ENCODE measurements around the gene GALNT9.
"Not testable (repeated sequence)": the region's sequence is repeated elsewhere in the genome, so short reads cannot be mapped to it uniquely, and the experiment has no call there.

Gene GALNT9

DNA sequence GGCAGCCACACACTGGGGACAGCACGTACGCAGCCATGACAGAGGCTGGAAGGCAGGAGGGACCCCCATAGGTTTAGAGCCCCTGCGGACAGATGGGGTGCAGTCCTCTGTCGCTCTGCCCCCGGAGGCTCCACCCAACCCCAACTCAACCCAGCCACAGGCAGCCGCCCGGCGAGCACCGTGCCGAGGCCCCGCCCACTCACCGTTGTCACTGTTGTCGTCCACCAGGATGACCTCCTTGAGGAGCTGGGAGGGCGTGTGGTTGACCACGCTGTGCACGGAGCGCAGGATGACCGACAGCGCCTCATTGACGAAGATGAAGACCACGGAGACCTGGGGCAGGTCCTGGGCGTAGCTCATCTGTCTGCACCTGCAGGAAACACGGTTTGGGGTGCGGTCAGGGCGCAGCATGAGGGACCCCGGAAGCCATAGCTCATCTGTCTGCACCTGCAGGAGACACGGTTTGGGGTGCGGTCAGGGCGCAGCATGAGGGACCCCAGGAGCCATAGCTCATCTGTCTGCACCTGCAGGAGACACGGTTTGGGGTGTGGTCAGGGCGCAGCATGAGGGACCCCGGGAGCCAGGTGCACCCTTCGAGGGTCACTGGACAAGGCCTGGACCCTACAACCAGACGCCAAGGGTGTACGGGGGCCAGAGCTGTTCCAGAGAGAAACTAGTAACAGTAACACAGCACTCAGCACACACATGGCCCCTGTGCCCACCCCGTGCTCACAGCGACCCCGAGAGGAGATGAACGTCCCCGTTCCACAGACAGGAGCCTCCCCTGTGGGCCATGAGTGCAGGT is 66.9 kb downstream of the GALNT9 start:
- DNase-seq = no peak

DNA sequence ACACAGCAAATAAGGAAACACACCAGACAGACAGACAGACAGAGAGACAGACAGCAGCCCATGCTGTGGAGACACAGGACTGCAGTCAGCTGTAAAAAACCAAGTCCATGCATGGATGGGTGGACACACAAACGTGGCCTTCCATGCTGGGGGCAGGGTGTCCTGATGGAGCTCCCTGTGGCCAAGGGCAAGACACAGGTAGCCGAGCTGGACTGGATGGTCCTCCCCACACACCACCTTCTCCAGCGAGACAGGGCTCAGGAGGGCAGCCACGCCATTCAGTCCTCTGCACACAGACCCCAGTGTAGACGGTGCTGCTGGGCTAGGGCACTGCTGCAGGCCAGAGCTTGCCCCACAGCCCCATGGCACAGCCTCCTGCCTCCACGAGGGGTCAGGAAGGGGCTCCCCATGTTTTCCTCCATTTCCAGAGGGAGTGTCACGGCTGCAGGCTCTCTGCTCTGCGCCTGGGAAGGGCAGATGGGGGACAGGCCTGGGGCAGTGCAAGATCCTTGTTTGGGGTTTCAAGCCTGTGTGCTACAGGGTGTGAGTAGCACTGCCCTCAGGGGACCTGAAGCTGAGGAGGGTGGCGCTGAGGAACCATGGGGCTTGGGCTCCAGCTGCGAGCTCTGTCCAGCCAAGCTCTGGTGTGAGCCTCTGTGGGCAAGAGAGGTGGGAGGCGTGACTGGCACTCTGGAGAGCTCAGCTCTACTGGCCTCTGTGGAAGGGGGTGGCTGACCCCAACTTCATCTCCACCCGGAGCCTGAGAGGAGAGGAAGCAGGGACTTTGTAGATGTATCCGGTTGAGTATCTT is 67.9 kb downstream of the GALNT9 start:
- no peak for DNase-seq

- no peak for DNase-seq
Measured at GRCh38 chr12:132260721-132261120, 68.7 kb downstream of the GALNT9 start.

GRCh38 chr12:132259872-132260695 is 69.3 kb downstream of the GALNT9 start:
- DNase-seq = no peak

DNA sequence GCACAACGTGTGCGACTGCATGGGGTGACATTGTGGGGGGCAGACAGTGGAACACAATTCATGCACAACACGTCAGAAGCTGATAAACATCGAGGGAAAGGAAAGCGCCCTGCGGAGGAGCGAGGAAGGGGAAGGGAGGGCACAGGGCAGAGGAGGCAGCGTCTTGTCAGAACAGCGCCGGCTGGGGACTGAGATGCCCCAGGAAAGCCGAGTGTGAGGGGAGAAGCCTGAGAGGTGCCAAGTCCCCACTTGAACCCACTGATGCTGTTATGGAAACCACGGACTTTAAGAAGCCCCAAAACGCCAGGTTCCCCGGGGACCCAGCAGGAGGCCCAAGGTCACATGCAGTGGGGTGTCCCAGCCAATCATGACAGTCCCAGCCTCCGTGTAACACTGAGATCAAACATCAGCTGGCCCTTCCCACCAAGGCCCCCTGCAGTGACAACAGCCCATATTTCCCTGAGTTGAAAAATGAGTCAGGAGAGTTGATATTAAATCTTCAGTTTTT is 70.0 kb downstream of the GALNT9 start:
- DNase-seq = no peak

DNA sequence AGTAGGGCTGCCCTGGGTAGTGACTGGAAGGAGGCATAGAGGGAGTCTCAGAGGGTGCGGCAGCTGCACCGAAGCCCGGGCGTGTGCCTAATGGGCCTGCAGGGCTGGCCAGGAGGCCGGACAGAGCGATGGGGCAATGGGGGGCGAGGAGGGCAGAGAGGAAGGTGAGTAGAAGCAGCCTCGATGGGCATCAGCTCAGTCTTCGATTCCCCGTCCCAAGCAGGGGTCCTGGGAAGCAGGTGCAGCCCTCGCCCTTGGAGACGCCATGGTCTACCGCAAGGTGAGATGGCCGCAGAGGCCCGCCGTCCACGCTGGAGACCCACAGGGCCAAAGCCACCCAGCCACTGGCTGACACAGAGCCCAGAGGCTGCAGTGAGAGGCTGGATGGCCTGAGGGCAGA is 70.8 kb downstream of the GALNT9 start:
- DNase-seq = no peak

- DNase-seq = no peak
Measured at GRCh38 chr12:132257955-132258490, 71.4 kb downstream of the GALNT9 start.

DNA sequence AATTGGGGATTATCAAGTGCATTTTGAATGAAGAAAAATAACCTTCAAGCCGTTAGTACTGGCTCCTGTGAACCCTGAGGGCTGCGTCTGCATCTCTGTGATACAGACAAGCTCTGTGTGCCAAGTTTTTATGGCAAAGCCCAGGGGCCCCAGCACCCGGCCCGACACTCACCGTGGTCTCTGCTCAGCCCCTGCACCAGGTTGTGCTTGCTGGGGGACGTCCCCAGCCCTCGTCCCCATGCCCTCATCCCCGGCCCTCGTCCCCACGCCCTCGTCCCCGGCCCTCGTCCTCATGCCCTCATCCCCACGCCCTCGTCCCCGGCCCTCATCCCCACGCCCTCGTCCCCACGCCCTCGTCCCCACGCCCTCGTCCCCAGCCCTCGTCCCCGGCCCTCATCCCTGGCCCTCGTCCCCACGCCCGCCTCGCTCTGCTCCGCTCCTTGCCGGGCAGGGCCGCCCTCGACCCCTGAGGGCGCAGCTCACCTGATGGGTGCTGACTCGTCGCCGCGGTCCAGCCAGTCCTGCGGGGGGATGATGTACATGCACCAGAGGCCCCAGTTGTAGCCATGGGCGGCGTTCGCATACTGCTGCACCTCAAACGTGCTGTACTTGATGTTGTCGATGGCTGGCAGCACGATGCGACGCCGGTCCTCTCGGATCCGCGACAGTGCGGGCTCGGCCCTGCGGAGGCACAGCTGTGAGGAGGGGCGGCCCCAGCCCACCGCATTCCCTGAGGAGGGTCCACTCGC is 72.0 kb downstream of the GALNT9 start:
- no peak for DNase-seq

DNA sequence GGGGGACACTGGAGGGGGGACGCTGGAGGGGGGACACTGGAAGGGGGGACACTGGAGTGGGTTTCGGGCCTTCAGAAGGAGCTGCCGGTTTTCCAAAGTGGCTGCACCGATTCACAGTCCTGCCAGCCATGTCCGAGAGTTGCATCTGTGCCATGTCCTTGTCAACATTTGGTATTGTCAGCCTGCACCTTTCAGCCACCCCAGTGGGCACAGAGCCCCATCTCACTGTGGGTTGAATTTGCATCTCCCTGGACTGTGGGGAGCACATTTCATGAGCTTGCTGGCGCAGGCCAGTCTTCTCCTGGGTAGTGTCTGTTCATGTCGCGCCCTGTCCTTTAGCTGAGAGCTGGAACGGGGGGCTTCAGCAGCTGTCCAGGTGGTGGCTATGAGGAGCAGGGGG is 72.7 kb downstream of the GALNT9 start:
- DNase-seq = no peak

GRCh38 chr12:132255642-132256041 is 73.7 kb downstream of the GALNT9 start:
- no peak for DNase-seq

DNA sequence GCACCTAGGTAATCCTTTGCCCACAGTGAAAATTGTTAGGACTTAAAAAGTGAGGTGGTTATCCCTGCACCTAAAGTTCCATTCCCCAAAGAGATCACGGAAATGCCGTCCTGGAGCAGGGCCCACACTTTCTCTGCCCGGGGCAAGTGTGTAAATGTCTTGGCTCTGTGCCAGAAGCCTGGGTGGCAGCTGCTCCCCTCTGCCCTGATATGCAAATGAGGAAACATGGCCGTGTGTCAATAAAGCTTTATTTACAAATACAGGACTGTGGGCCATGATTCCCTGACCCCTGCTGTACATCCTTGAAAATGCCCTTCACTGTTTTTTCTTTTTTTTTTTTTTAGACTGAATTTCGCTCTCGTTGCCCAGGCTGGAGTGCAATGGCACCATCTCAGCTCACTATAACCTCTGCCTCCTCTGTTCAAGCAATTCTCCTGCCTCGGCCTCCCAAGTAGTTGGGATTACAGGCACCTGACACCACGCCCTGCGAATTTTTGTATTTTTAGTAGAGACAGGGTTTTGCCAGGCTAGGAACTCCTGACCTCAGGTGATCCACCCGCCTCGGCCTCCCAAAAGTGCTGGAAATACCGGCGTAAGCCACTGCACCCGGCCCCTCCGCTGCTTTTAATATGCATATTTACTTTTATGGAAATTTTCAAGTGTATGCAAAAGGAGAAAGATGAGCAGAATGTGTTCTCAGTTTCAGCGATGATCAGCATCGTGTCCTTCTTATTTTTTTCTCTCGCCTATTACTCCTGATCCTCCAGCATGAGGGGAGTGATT is 75.5 kb downstream of the GALNT9 start:
- no peak for DNase-seq

- not testable (repeated sequence) for DNase-seq
Measured at GRCh38 chr12:132252981-132253380, 76.4 kb downstream of the GALNT9 start.

- DNase-seq = no peak
Measured at GRCh38 chr12:132251741-132252490, 77.5 kb downstream of the GALNT9 start.

DNA sequence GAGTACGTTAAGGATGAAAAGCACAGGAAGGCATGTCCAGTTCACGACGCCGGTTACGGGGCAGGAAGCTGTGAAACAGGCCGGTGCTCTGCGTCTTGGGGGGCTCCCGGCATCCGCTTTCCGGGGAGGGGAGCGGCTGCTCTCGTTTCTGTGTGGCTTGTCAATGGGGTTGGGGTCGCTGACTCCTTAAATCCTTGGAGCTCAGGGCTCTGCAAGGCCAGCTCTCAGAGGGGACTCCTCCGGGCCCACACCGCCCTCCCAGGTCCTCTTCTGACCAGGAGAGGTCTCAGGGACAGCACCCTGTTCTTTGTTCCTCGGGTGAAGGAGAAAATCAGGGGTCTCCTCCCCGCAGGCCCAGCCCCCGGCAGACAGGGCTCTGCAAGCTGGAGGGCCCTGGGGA is 78.1 kb downstream of the GALNT9 start:
- no peak for DNase-seq

GRCh38 chr12:132250707-132251106 is 78.7 kb downstream of the GALNT9 start:
- DNase-seq = no peak

DNA sequence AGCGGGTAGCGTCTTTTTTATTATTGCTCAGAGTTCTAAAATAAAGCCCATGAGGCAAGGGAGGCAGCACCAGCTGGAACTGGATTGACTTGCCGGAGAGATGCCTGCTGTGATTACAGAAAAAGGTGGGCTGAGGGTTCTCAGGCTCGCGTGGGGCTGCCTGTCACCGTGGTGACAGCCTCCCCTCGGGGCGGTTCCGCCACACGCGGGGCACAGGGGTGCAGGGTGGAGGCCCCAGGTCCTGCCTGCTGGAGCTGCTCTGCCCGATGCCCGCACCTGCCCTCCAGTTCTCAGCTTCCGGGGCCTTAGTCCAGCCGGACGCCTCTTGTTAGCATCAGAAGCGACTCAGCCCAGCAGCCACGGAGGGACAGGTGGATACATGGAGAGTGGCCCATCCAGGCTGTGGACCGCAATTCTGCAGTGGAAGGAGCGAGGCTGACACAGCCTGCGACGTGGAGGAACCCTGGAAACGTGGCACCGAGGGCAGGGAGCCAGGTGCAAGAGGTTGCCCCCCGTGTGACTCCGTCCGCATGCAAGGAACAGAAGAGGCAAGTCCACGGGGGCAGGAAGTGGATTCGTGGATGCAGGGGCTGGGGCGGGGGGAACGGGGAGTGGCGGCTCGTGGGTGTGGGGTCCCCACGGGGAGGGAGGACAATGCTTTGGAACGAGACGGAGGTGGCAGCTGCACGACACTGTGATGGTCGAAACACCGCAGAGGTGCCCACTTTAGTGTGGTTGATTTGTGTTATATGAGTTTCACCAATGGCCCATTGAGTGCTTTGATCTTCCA is 79.5 kb downstream of the GALNT9 start:
- no peak for DNase-seq

DNA sequence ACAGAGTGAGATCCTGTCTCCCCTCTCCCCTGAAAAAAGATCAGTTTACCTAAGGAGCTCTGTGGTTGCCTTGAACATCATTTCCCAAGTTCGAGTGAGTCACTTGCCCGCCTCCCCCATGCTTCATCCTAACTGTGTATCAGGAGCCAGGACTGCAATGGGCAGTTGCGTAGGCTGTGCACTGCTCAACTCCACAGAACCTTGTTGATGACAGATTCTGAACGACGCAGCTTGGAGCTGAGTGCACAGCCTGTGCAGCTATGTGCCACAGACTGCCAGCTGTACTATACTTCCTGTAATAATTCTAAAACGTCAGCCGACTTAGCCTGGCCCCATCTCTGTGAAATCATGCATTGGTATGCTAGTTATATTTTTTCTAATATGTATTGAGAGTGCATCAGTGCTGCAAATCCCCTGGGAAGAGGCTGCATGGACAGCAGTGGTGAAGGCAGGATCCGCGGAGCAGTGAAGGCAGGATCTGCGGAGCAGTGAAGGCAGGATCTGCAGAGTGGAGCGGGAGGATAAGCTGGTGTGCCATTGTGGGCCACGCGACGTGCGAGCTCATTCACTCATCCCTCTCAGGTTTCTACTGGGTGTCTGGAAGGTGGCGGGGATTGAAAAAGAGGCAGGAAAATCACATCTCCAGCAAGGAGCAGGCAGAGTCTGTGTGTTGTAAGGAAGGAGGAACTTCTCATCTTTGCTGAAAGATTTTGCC is 80.8 kb downstream of the GALNT9 start:
- DNase-seq = no peak

DNA sequence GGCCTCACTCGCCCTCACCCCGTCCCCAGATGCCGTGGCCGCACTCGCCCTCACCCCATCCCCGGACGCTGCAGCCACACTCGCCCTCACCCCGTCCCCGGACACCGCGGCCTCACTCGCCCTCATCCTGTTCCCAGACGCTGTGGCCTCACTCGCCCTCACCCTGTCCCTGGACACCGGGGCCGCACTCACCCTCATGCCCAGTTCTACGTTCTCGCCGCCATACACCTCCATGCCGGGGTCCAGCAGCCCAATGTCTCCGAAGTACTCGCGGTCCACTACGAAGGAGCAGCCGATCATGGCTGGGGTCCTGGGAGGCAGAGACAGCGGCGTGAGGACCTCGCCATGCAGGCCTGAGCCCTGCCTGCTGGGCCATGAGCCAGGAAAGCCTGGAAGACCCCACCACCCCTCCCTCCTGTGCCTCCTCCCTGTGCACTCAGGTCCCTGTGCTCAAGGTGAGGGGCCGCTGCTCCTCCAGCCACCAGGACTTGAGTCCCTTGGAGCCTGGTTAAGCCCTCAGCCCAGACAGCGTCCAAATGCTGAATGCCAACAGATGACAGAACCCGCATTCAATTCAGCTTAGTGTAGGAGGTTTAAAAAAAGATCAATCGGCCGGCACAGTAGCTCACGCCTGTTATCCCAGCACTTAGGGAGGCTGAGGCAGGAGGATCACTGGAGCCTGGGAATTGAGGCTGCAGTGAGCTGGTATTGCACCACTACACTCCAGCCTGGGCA is 81.5 kb downstream of the GALNT9 start:
- no peak for DNase-seq
